ENCODE data around the gene FER. TPM values are rescaled to one million over a fixed set of nuclear protein-coding genes. Genes with fewer than 3 reads are reported as not detected.

The FER gene
- total and polyA plus RNA-seq, 9 of the 15 experiments (the other 6 are each of a cell fraction or from before 2014, with no cell fraction given) = 6.7 to 18.2 (median 8.9) TPM

DNA sequence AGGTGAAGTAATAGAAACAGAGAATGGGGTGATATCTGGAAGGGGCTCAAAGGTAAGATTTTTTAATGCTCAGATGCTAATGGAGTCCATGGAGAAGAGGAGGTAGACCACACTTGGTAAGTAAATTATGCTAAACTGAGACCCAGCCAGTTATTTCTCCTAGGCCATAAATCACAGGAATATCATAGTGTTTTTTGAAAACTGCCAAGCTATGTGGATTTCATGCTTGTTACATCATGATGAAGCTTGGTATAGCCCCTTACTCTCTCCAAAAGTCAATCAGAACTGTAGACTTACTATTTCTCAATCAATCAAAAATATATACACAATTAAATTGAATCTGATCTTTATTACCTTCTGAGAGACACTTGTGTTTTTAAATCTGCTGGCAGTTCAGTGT lies 409.2 kb downstream of the FER start (continued):
- TF ChIP-seq CEBPG (CRISPR knock-in tag; IDR thresholded peaks at IDR 0.05) (no peak), CEBPG (tag; conservative IDR thresholded peaks at IDR 0.05 in 1 of 2, IDR thresholded peaks at IDR 0.05 in 1 of 2) (peak in 1 of 2 experiments; percentile 54; a peak in 1 of 4 replicates)

DNA sequence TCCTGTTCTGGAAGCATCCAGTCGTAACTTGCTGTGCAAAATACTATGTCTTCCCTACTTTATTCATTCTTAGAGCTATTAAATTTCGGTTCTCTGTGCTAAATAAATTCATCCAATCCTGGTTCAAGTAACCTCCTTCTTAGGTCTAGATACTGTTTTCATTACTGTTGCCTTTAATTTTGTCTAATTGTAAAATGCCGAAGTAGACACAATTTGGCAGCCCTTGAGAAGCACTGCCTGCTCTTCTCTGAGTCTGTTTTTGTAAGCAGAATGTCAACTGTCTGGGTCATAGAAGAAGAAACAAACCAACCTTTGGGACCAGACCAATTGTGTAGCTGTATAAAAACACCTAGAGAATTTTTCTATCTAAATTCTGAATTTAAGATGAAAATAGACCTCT lies 412.8 kb downstream of the FER start:
- H3K9me3 ChIP-seq (replicated peaks; ENCODE audit: control insufficient read depth, insufficient read depth, low read depth, low read length) = no peaks in the 10 kb centered on the region
- POLR2A ChIA-PET = no interaction called here
- no peak overlapping the region for H3K4me3 ChIP-seq
- no peak overlapping the region for H2AFZ ChIP-seq (ENCODE audit: low read depth, low read length)
- TF ChIP-seq ZNF263 (CRISPR knock-in tag; IDR thresholded peaks at IDR 0.05; ENCODE audit: borderline replicate concordance) (no peak), KAT2B (IDR thresholded peaks at IDR 0.05; ENCODE audit: low read depth, low read length) (no peak), GATAD2B (IDR thresholded peaks at IDR 0.05; ENCODE audit: borderline replicate concordance) (no peak), MXI1 (IDR thresholded peaks at IDR 0.05; ENCODE audit: low read depth, low read length) (no peak), ZNF561 (CRISPR knock-in tag; conservative IDR thresholded peaks at IDR 0.05) (no peak), TBL1XR1 (IDR thresholded peaks at IDR 0.05; ENCODE audit: low read length in 2 of 2) (no peak), SNIP1 (IDR thresholded peaks at IDR 0.05; ENCODE audit: low read depth) (no peak), KDM1A (IDR thresholded peaks at IDR 0.05) (no peak), LCOR (CRISPR knock-in tag; IDR thresholded peaks at IDR 0.05) (no peak), ETV1 (tag; conservative IDR thresholded peaks at IDR 0.05; ENCODE audit: low read depth) (no peak), MTA3 (IDR thresholded peaks at IDR 0.05; ENCODE audit: borderline replicate concordance) (no peak)
- TF ChIP-seq, protein P1, sequence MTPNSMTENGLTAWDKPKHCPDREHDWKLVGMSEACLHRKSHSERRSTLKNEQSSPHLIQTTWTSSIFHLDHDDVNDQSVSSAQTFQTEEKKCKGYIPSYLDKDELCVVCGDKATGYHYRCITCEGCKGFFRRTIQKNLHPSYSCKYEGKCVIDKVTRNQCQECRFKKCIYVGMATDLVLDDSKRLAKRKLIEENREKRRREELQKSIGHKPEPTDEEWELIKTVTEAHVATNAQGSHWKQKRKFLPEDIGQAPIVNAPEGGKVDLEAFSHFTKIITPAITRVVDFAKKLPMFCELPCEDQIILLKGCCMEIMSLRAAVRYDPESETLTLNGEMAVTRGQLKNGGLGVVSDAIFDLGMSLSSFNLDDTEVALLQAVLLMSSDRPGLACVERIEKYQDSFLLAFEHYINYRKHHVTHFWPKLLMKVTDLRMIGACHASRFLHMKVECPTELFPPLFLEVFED (CRISPR knock-in tag; conservative IDR thresholded peaks at IDR 0.05) = no peak
- TF ChIP-seq, protein P2, sequence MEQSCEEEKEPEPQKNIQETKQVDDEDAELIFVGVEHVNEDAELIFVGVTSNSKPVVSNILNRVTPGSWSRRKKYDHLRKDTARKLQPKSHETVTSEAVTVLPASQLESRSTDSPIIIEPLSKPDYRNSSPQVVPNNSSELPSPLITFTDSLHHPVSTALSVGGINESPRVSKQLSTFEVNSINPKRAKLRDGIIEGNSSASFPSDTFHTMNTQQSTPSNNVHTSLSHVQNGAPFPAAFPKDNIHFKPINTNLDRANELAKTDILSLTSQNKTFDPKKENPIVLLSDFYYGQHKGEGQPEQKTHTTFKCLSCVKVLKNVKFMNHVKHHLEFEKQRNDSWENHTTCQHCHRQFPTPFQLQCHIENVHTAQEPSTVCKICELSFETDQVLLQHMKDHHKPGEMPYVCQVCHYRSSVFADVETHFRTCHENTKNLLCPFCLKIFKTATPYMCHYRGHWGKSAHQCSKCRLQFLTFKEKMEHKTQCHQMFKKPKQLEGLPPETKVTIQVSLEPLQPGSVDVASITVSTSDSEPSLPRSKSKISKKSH (CRISPR knock-in tag; IDR thresholded peaks at IDR 0.05) = no peak
- FAIRE-seq (no peak), DNase-seq (ENCODE audit: extremely low read depth in 1 of 4, low spot score in 3 of 4) (no peak), ATAC-seq (no peak)
- H4K20me1 ChIP-seq (replicated peaks; ENCODE audit: control insufficient read depth, insufficient read depth, low read length) = no peaks in the 10 kb centered on the region
- no peaks in the 10 kb centered on the region for H3K27me3 ChIP-seq (ENCODE audit: control insufficient read depth in 2 of 2, insufficient read depth in 2 of 2, low read length in 2 of 2)
- CTCF ChIA-PET (ENCODE audit: low intra/inter-chr PET ratio) = no interaction called here
- intact Hi-C loops (cut with micrococcal nuclease) = no loop called here
- no peaks in the 10 kb centered on the region for H3K9me1 ChIP-seq (ENCODE audit: control insufficient read depth, insufficient read depth, low read length)
- BruUV-seq (replicated peaks) = no TSS peak
- no peaks in the 10 kb centered on the region for H3K79me2 ChIP-seq (ENCODE audit: control insufficient read depth, insufficient read depth, low read length)
- no peaks in the 10 kb centered on the region for H3K4me1 ChIP-seq (replicated peaks in 1 of 2; ENCODE audit: control insufficient read depth in 2 of 2, insufficient read depth in 2 of 2, low read length in 2 of 2)
- no peak overlapping the region for H3K4me2 ChIP-seq (ENCODE audit: insufficient read depth, low read length)
- H3K9ac ChIP-seq (ENCODE audit: insufficient read depth in 1 of 2, low read depth in 2 of 2, low read length in 2 of 2) = no peak overlapping the region
- H3K27ac ChIP-seq (ENCODE audit: extremely low read depth, low read depth, low read length) = no peak overlapping the region
- 9% methylated on average over 3 of the region's 3 CpGs for WGBS (ENCODE audit: insufficient coverage, low coverage, missing lambda C conversion rate)
- in situ Hi-C loops (cut with MboI) = no loop called here
- no peaks in the 10 kb centered on the region for H3K36me3 ChIP-seq (ENCODE audit: control insufficient read depth, insufficient read depth, low read length)
